ENCODE data around the gene TRIM69. TPM values are rescaled to one million over a fixed set of nuclear protein-coding genes. Genes with fewer than 3 reads are reported as not detected.
"Not testable (repeated sequence)": the region's sequence is repeated elsewhere in the genome, so short reads cannot be mapped to it uniquely, and the experiment has no call there.

TRIM69 gene
- total and polyA plus RNA-seq, 2 donors: 28.8 to 34.7 TPM

- not testable (repeated sequence) for H3K36me3 ChIP-seq (ENCODE audit: control insufficient read depth in 2 of 2, insufficient read depth in 2 of 2, low read length in 1 of 2); H3K27me3 ChIP-seq (ENCODE audit: control insufficient read depth in 2 of 2, insufficient read depth in 1 of 2, low read length in 1 of 2); H3K4me3 ChIP-seq (ENCODE audit: low read length in 2 of 2); H3K27ac ChIP-seq (ENCODE audit: low read depth in 1 of 2, low read length in 1 of 2); H3K4me1 ChIP-seq (ENCODE audit: control insufficient read depth in 2 of 2, insufficient read depth in 2 of 2, low read length in 2 of 2); H3K9me3 ChIP-seq (ENCODE audit: control insufficient read depth in 2 of 2, insufficient read depth in 1 of 2, low read length in 1 of 2); DNase-seq (ENCODE audit: low read depth in 6 of 9, low spot score in 9 of 9)
Observed at GRCh38 chr15:44700676-44701075, 35.7 kb upstream of the TRIM69 start.

- peaks cover 2 to 4% of the 10 kb centered on the region in 2 donors for H3K4me1 ChIP-seq (ENCODE audit: control insufficient read depth in 2 of 2, insufficient read depth in 2 of 2, low read length in 2 of 2)
- peaks cover 0 to 4% of the 10 kb centered on the region in 2 donors for H3K9me3 ChIP-seq (ENCODE audit: control insufficient read depth in 2 of 2, insufficient read depth in 1 of 2, low read length in 1 of 2)
- no peak for DNase-seq (ENCODE audit: low read depth in 6 of 9, low spot score in 9 of 9)
- H3K4me3 ChIP-seq (ENCODE audit: low read length in 2 of 2): no peak overlapping the region
- peaks cover 0 to under 1% of the 10 kb centered on the region in 2 donors for H3K36me3 ChIP-seq (ENCODE audit: control insufficient read depth in 2 of 2, insufficient read depth in 2 of 2, low read length in 1 of 2)
- no peaks in the 10 kb centered on the region for H3K27me3 ChIP-seq (ENCODE audit: control insufficient read depth in 2 of 2, insufficient read depth in 1 of 2, low read length in 1 of 2)
- no peak overlapping the region for H3K27ac ChIP-seq (ENCODE audit: low read depth in 1 of 2, low read length in 1 of 2)
- 100% methylated on average over 1 of the region's 1 CpG for WGBS
Observed at GRCh38 chr15:44705986-44706385, 30.3 kb upstream of the TRIM69 start.

GRCh38 chr15:44706401-44706800 is 29.9 kb upstream of the TRIM69 start:
- Histone ChIP-seq H3K4me3 (ENCODE audit: low read length in 2 of 2) (no peak overlapping the region), H3K9me3 (ENCODE audit: control insufficient read depth in 2 of 2, insufficient read depth in 1 of 2, low read length in 1 of 2) (peaks cover 0 to 4% of the 10 kb centered on the region in 2 donors), H3K27me3 (ENCODE audit: control insufficient read depth in 2 of 2, insufficient read depth in 1 of 2, low read length in 1 of 2) (no peaks in the 10 kb centered on the region), H3K27ac (ENCODE audit: low read depth in 1 of 2, low read length in 1 of 2) (no peak overlapping the region), H3K4me1 (ENCODE audit: control insufficient read depth in 2 of 2, insufficient read depth in 2 of 2, low read length in 2 of 2) (peaks cover 2 to 4% of the 10 kb centered on the region in 2 donors), H3K36me3 (ENCODE audit: control insufficient read depth in 2 of 2, insufficient read depth in 2 of 2, low read length in 1 of 2) (peaks cover 0 to 3% of the 10 kb centered on the region in 2 donors)
- DNase-seq (ENCODE audit: low read depth in 6 of 9, low spot score in 9 of 9): no peak
- over 99% methylated on average over 2 of the region's 2 CpGs for WGBS

GRCh38 chr15:44706946-44707636 is 29.2 kb upstream of the TRIM69 start:
- H3K27me3 ChIP-seq (ENCODE audit: control insufficient read depth in 2 of 2, insufficient read depth in 1 of 2, low read length in 1 of 2): no peaks in the 10 kb centered on the region
- DNase-seq (ENCODE audit: low read depth in 6 of 9, low spot score in 9 of 9): no peak
- H3K27ac ChIP-seq (ENCODE audit: low read depth in 1 of 2, low read length in 1 of 2): no peak overlapping the region
- 100% methylated on average over 2 of the region's 2 CpGs for WGBS
- peaks cover 0 to 4% of the 10 kb centered on the region in 2 donors for H3K9me3 ChIP-seq (ENCODE audit: control insufficient read depth in 2 of 2, insufficient read depth in 1 of 2, low read length in 1 of 2)
- H3K4me1 ChIP-seq (ENCODE audit: control insufficient read depth in 2 of 2, insufficient read depth in 2 of 2, low read length in 2 of 2): peaks cover 2 to 4% of the 10 kb centered on the region in 2 donors
- peaks cover 0 to 3% of the 10 kb centered on the region in 2 donors for H3K36me3 ChIP-seq (ENCODE audit: control insufficient read depth in 2 of 2, insufficient read depth in 2 of 2, low read length in 1 of 2)
- H3K4me3 ChIP-seq (ENCODE audit: low read length in 2 of 2): no peak overlapping the region

GRCh38 chr15:44710236-44711095 is 25.9 kb upstream of the TRIM69 start:
- H3K27me3 ChIP-seq (ENCODE audit: control insufficient read depth in 2 of 2, insufficient read depth in 1 of 2, low read length in 1 of 2): no peaks in the 10 kb centered on the region
- peaks cover 11 to 19% of the 10 kb centered on the region in 2 donors for H3K36me3 ChIP-seq (ENCODE audit: control insufficient read depth in 2 of 2, insufficient read depth in 2 of 2, low read length in 1 of 2)
- peak overlapping the region; percentile 90 to 100 for H3K4me3 ChIP-seq (ENCODE audit: low read length in 2 of 2)
- H3K27ac ChIP-seq (ENCODE audit: low read depth in 1 of 2, low read length in 1 of 2): peak overlapping the region; percentile 99 to 100
- WGBS: 10% methylated on average over 11 of the region's 11 CpGs
- peak in 2 of 9 donors; percentile 60 to 75 for DNase-seq (ENCODE audit: low read depth in 6 of 9, low spot score in 9 of 9)
- H3K9me3 ChIP-seq (ENCODE audit: control insufficient read depth in 2 of 2, insufficient read depth in 1 of 2, low read length in 1 of 2): no peaks in the 10 kb centered on the region
- peaks cover 14 to 21% of the 10 kb centered on the region in 2 donors for H3K4me1 ChIP-seq (ENCODE audit: control insufficient read depth in 2 of 2, insufficient read depth in 2 of 2, low read length in 2 of 2)

GRCh38 chr15:44711096-44711742 is 25.1 kb upstream of the TRIM69 start, which contains the start of the genes B2M and PATL2:
TSS of gene B2M (plus strand) at chr15:44711517. CDS start at chr15:44711547, 30 bp downstream.
TSS of gene PATL2 (minus strand) at chr15:44711323. CDS start at chr15:44676490, 34,833 bp downstream.
- DNase-seq (ENCODE audit: low read depth in 6 of 9, low spot score in 9 of 9): peak; percentile 95 to 99 (median 97)
- peaks cover 16 to 26% of the 10 kb centered on the region in 2 donors for H3K4me1 ChIP-seq (ENCODE audit: control insufficient read depth in 2 of 2, insufficient read depth in 2 of 2, low read length in 2 of 2)
- peak within 1 kb of the TSS; percentile 99 to 100 for H3K27ac ChIP-seq (ENCODE audit: low read depth in 1 of 2, low read length in 1 of 2)

GRCh38 chr15:44711743-44712345 is 24.5 kb upstream of the TRIM69 start:
- peaks cover 21 to 30% of the 10 kb centered on the region in 2 donors for H3K4me1 ChIP-seq (ENCODE audit: control insufficient read depth in 2 of 2, insufficient read depth in 2 of 2, low read length in 2 of 2)
- peak in 6 of 9 donors; percentile 56 to 87 (median 69) for DNase-seq (ENCODE audit: low read depth in 6 of 9, low spot score in 9 of 9)
- no peaks in the 10 kb centered on the region for H3K27me3 ChIP-seq (ENCODE audit: control insufficient read depth in 2 of 2, insufficient read depth in 1 of 2, low read length in 1 of 2)
- peaks cover 24 to 33% of the 10 kb centered on the region in 2 donors for H3K36me3 ChIP-seq (ENCODE audit: control insufficient read depth in 2 of 2, insufficient read depth in 2 of 2, low read length in 1 of 2)
- no peaks in the 10 kb centered on the region for H3K9me3 ChIP-seq (ENCODE audit: control insufficient read depth in 2 of 2, insufficient read depth in 1 of 2, low read length in 1 of 2)
- H3K27ac ChIP-seq (ENCODE audit: low read depth in 1 of 2, low read length in 1 of 2): peak overlapping the region; percentile 99 to 100
- H3K4me3 ChIP-seq (ENCODE audit: low read length in 2 of 2): peak overlapping the region; percentile 90 to 100
- under 1% methylated on average over 46 of the region's 46 CpGs for WGBS

More at GRCh38 chr15:44711096-44711742, 25.1 kb upstream of the TRIM69 start, which contains the start of the genes B2M and PATL2:
- H3K27me3 ChIP-seq (ENCODE audit: control insufficient read depth in 2 of 2, insufficient read depth in 1 of 2, low read length in 1 of 2): no peaks in the 10 kb centered on the region
- peaks cover 18 to 27% of the 10 kb centered on the region in 2 donors for H3K36me3 ChIP-seq (ENCODE audit: control insufficient read depth in 2 of 2, insufficient read depth in 2 of 2, low read length in 1 of 2)
- peak within 1 kb of the TSS; percentile 90 to 100 for H3K4me3 ChIP-seq (ENCODE audit: low read length in 2 of 2)
- no peaks in the 10 kb centered on the region for H3K9me3 ChIP-seq (ENCODE audit: control insufficient read depth in 2 of 2, insufficient read depth in 1 of 2, low read length in 1 of 2)
- under 1% methylated on average over 37 of the region's 37 CpGs for WGBS

- Histone ChIP-seq H3K36me3 (ENCODE audit: control insufficient read depth in 2 of 2, insufficient read depth in 2 of 2, low read length in 1 of 2) (peaks cover 29 to 39% of the 10 kb centered on the region in 2 donors), H3K9me3 (ENCODE audit: control insufficient read depth in 2 of 2, insufficient read depth in 1 of 2, low read length in 1 of 2) (no peaks in the 10 kb centered on the region), H3K27me3 (ENCODE audit: control insufficient read depth in 2 of 2, insufficient read depth in 1 of 2, low read length in 1 of 2) (no peaks in the 10 kb centered on the region), H3K27ac (ENCODE audit: low read depth in 1 of 2, low read length in 1 of 2) (peak overlapping the region; percentile 99 to 100), H3K4me1 (ENCODE audit: control insufficient read depth in 2 of 2, insufficient read depth in 2 of 2, low read length in 2 of 2) (peaks cover 21 to 30% of the 10 kb centered on the region in 2 donors), H3K4me3 (ENCODE audit: low read length in 2 of 2) (peak overlapping the region; percentile 90 to 100)
- peak in 7 of 9 donors; percentile 40 to 86 (median 66) for DNase-seq (ENCODE audit: low read depth in 6 of 9, low spot score in 9 of 9)
- under 1% methylated on average over 24 of the region's 24 CpGs for WGBS
Observed at GRCh38 chr15:44712346-44713005, 23.9 kb upstream of the TRIM69 start.
